Inferior parietal cortex (tissue), 1 donor: ENCODE data around the gene WASHC1.
"Not testable (repeated sequence)": the region's sequence is repeated elsewhere in the genome, so short reads cannot be mapped to it uniquely, and the experiment has no call there.

Experiments
- DNase-seq: peaks from one replicate; pipeline ENCODE4 v3.0.0-alpha.2; 2016; ENCODE audit errors: extremely low spot score

WASHC1 gene

DNA sequence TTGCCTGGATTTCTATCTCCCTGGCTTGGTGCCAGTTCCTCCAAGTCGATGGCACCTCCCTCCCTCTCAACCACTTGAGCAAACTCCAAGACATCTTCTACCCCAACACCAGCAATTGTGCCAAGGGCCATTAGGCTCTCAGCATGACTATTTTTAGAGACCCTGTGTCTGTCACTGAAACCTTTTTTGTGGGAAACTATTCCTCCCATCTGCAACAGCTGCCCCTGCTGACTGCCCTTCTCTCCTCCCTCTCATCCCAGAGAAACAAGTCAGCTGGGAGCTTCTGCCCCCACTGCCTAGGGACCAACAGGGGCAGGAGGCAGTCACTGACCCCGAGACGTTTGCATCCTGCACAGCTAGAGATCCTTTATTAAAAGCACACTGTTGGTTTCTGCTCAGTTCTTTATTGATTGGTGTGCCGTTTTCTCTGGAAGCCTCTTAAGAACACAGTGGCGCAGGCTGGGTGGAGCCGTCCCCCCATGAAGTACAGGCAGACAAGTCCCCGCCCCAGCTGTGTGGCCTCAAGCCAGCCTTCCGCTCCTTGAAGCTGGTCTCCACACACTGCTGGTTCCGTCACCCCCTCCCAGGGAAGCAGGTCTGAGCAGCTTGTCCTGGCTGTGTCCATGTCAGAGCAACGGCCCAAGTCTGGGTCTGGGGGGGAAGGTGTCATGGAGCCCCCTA lies 15.0 kb downstream of the WASHC1 start:
- DNase-seq: not testable (repeated sequence)

DNA sequence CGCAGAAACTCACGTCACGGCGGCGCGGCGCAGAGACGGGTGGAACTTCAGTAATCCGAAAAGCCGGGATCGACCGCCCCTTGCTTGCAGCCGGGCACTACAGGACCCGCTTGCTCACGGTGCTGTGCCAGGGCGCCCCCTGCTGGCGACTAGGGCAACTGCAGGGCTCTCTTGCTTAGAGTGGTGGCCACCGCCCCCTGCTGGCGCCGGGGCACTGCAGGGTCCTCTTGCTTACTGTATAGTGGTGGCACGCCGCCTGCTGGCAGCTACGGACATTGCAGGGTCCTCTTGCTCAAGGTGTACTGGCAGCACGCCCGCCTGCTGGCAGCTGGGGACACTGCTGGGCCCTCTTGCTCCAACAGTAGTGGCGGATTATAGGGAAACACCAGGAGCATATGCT lies 18.1 kb downstream of the WASHC1 start:
- not testable (repeated sequence) for DNase-seq

DNA sequence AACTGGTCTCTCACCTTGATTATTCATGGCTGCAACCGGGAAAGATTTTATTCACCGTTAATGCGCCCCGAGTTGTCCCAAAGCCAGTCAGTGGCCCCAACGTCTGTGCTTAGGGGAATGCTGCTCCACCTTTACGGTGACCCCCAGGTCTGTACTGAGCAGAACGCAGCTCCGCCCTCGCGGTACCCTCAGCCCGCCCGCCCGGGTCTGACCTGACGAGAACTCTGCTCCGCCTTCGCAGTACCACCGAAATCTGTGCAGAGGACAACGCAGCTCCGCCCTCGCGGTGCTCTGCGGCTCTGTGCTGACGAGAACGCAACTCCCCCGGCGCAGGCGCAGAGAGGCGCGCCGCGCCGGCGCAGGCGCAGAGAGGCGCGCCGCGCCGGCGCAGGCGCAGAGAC lies 18.6 kb downstream of the WASHC1 start:
- not testable (repeated sequence) for DNase-seq

DNA sequence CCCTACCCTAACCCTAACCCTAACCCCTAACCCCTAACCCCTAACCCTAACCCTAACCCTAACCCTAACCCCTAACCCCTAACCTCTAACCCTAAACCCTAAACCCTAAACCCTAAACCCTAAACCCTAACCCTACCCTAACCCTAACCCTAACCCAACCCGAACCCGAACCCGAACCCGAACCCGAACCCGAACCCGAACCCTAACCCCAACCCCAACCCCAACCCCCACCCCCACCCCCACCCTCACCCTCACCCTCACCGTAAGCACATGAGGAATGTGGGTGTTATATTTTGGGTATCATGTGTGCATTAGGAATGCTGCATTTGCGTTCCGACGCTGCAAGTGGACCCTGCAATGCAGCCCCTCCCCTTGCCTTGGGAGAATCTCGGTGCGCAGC lies 19.0 kb downstream of the WASHC1 start:
- DNase-seq: not testable (repeated sequence)
